SU-DHL-6 (cell line): ENCODE data around the gene KREMEN1.
A peak's percentile ranks its signal among the peaks of the same experiment; 100 is the strongest.

Experiments used
- H2AFZ ChIP-seq: fragments of 200-600 bp; sonication (generic); 2 replicates; pipeline ENCODE4 v1.6.1; 2014; ENCODE audit warnings: low read depth, mild to moderate bottlenecking, moderate library complexity, mixed read lengths, antibody characterized with exemption, low read length; ENCODE audit not compliant: severe bottlenecking
- H3F3A ChIP-seq: fragments of 200-600 bp; shearing (Covaris generic); 2 replicates; pipeline ENCODE4 v1.6.0; 2016; ENCODE audit warnings: antibody characterized with exemption, mild to moderate bottlenecking; ENCODE audit not compliant: insufficient read depth
- H3K27ac ChIP-seq: fragments of 200-600 bp; sonication (generic); 2 replicates; pipeline ENCODE4 v1.5.1; 2016; ENCODE audit warnings: low read depth, mild to moderate bottlenecking, low read length, moderate library complexity, mixed read lengths
- H3K27me3 ChIP-seq: fragments of 200-600 bp; sonication (generic), shearing (Covaris generic); 2 replicates; pipeline ENCODE4 v1.6.0; 2014; ENCODE audit warnings: mild to moderate bottlenecking, low read length
- H3K36me3 ChIP-seq: fragments of 200-600 bp; sonication (generic); 2 replicates; pipeline ENCODE4 v1.6.1; 2014; ENCODE audit warnings: mild to moderate bottlenecking, low read length, mixed read lengths
- H3K4me2 ChIP-seq: fragments of 300-600, 200-600 bp; shearing (Covaris generic), sonication (generic); 2 replicates; pipeline ENCODE4 v1.6.0; 2014; ENCODE audit warnings: low read length, low read depth, mild to moderate bottlenecking; ENCODE audit not compliant: poor library complexity, severe bottlenecking
- H3K4me3 ChIP-seq: fragments of 200-600 bp; sonication (generic); 2 replicates; pipeline ENCODE4 v1.5.1; 2014; ENCODE audit warnings: antibody characterized with exemption, low read length, mild to moderate bottlenecking, mixed read lengths; ENCODE audit not compliant: insufficient read depth, poor library complexity, severe bottlenecking
- H3K79me2 ChIP-seq: fragments of 200-600 bp; sonication (generic); 2 replicates; pipeline ENCODE4 v1.6.1; 2014; ENCODE audit warnings: mild to moderate bottlenecking, low read length, moderate library complexity; ENCODE audit not compliant: insufficient read depth
- H3K9ac ChIP-seq: fragments of 200-600 bp; sonication (generic); 2 replicates; pipeline ENCODE4 v1.7.0; 2014; ENCODE audit warnings: mild to moderate bottlenecking, low read length
- H3K9me2 ChIP-seq: fragments of 200-600 bp; sonication (generic); replicated peaks from 2 replicates; pipeline ENCODE4 v1.6.1; 2014; ENCODE audit warnings: low read length; ENCODE audit not compliant: insufficient read depth
- H3K9me3 ChIP-seq: fragments of 200-600 bp; sonication (generic); 2 replicates; pipeline ENCODE4 v1.6.1; 2014; ENCODE audit warnings: low read length, mixed read lengths; ENCODE audit not compliant: insufficient read depth
- H4K20me1 ChIP-seq: fragments of 200-600 bp; sonication (generic); 2 replicates; pipeline ENCODE4 v1.6.1; 2014; ENCODE audit warnings: low read depth, mild to moderate bottlenecking, antibody characterized with exemption, low read length, moderate library complexity, mixed read lengths
- CTCF ChIP-seq: fragments of 200-600 bp; sonication (generic); IDR thresholded peaks from one replicate; pipeline ENCODE4 v1.5.1; 2017; ENCODE audit warnings: antibody characterized with exemption, mild to moderate bottlenecking, low read length, moderate library complexity; ENCODE audit not compliant: insufficient read depth, poor library complexity, severe bottlenecking
- EZH2phosphoT487 ChIP-seq: fragments of 200-600 bp; sonication (generic), shearing (Covaris generic); conservative IDR thresholded peaks from 2 replicates; pipeline ENCODE4 v1.6.1; 2018; ENCODE audit warnings: mild to moderate bottlenecking, antibody characterized with exemption, low read length, moderate library complexity, mixed read lengths

Gene KREMEN1

GRCh38 chr22:29071261-29072045 is 1.4 kb upstream of the KREMEN1 start:
- Histone ChIP-seq H3K27ac (no peak overlapping the region), H3K9ac (no peak overlapping the region), H3K9me2 (no peaks in the 10 kb centered on the region), H3K4me3 (no peak overlapping the region), H3K4me2 (peak overlapping the region; percentile 36), H3F3A (0 out of 2 replicates have a peak, but pooled peaks cover 3% of the 10 kb centered on the region), H3K79me2 (no peaks in the 10 kb centered on the region), H2AFZ (no peak overlapping the region), H3K9me3 (no peaks in the 10 kb centered on the region), H3K36me3 (no peaks in the 10 kb centered on the region), H3K27me3 (no peaks in the 10 kb centered on the region), H4K20me1 (no peaks in the 10 kb centered on the region)
- TF ChIP-seq EZH2phosphoT487, result no peak
- no peak for TF ChIP-seq CTCF

- no peak overlapping the region for H3K27ac ChIP-seq
- H3K9me2 ChIP-seq, result no peaks in the 10 kb centered on the region
- 0 out of 2 replicates have a peak, but pooled peaks cover 3% of the 10 kb centered on the region for H3F3A ChIP-seq
- H3K36me3 ChIP-seq, result no peaks in the 10 kb centered on the region
- no peaks in the 10 kb centered on the region for H3K79me2 ChIP-seq
- no peaks in the 10 kb centered on the region for H3K27me3 ChIP-seq
- H4K20me1 ChIP-seq, result no peaks in the 10 kb centered on the region
- H3K4me3 ChIP-seq, result peak overlapping the region; percentile 17
- H3K9me3 ChIP-seq, result no peaks in the 10 kb centered on the region
- H2AFZ ChIP-seq, result no peak overlapping the region
- H3K9ac ChIP-seq, result no peak overlapping the region
- TF ChIP-seq CTCF (no peak), EZH2phosphoT487 (no peak)
- peak overlapping the region; percentile 36 for H3K4me2 ChIP-seq
These were observed 449 bp upstream of the KREMEN1 start for GRCh38 chr22:29072193-29072978.

- Histone ChIP-seq H3K4me2 (no peak overlapping the region), H3K79me2 (no peaks in the 10 kb centered on the region), H3K9ac (no peak overlapping the region), H3K27me3 (no peaks in the 10 kb centered on the region), H3K27ac (no peak overlapping the region), H3F3A (0 out of 2 replicates have a peak, but pooled peaks cover 3% of the 10 kb centered on the region), H3K9me3 (no peaks in the 10 kb centered on the region), H3K4me3 (no peak overlapping the region), H3K36me3 (no peaks in the 10 kb centered on the region), H3K9me2 (no peaks in the 10 kb centered on the region), H2AFZ (no peak overlapping the region), H4K20me1 (no peaks in the 10 kb centered on the region)
- TF ChIP-seq EZH2phosphoT487, result no peak
- TF ChIP-seq CTCF, result no peak
These were observed 912 bp downstream of the KREMEN1 start for GRCh38 chr22:29073618-29074275.
